ENCODE measurements around the gene TANGO6.
"Not testable (repeated sequence)": the region's sequence is repeated elsewhere in the genome, so short reads cannot be mapped to it uniquely, and the experiment has no call there.

The TANGO6 gene

GRCh38 chr16:69019811-69020210, 176.5 kb downstream of the TANGO6 start:
- no peak for DNase-seq

GRCh38 chr16:69029121-69029520, 185.8 kb downstream of the TANGO6 start:
- DNase-seq = no peak

- DNase-seq = no peak
Observed at GRCh38 chr16:69031877-69032301, 188.6 kb downstream of the TANGO6 start.

- no peak for DNase-seq
Observed at GRCh38 chr16:69033151-69033949, 190.0 kb downstream of the TANGO6 start.

GRCh38 chr16:69035375-69035774, 192.0 kb downstream of the TANGO6 start:
- no peak for DNase-seq

- DNase-seq = no peak
Observed at GRCh38 chr16:69036399-69037091, 193.2 kb downstream of the TANGO6 start.

GRCh38 chr16:69037373-69038160, 194.2 kb downstream of the TANGO6 start:
- DNase-seq = no peak

GRCh38 chr16:69039333-69039941, 196.1 kb downstream of the TANGO6 start:
- no peak for DNase-seq

GRCh38 chr16:69040144-69040909, 197.0 kb downstream of the TANGO6 start:
- DNase-seq = no peak

GRCh38 chr16:69048328-69049120, 205.2 kb downstream of the TANGO6 start:
- DNase-seq = no peak

GRCh38 chr16:69049146-69049545, 205.8 kb downstream of the TANGO6 start:
- no peak for DNase-seq

- DNase-seq = no peak
Observed at GRCh38 chr16:69049603-69050375, 206.5 kb downstream of the TANGO6 start.

GRCh38 chr16:69051517-69051830, 208.1 kb downstream of the TANGO6 start:
- DNase-seq = not testable (repeated sequence)

GRCh38 chr16:69055008-69055407, 211.7 kb downstream of the TANGO6 start:
- DNase-seq = no peak

GRCh38 chr16:69055980-69056379, 212.6 kb downstream of the TANGO6 start:
- no peak for DNase-seq

- no peak for DNase-seq
Observed at GRCh38 chr16:69056421-69056820, 213.1 kb downstream of the TANGO6 start.

- DNase-seq = no peak
Observed at GRCh38 chr16:69057400-69058378, 214.4 kb downstream of the TANGO6 start.

GRCh38 chr16:69063491-69063890, 220.2 kb downstream of the TANGO6 start:
- DNase-seq = not testable (repeated sequence)

GRCh38 chr16:69064124-69064763, 220.9 kb downstream of the TANGO6 start:
- DNase-seq = no peak
